ENCODE results near the gene P2RX6. TPM values are rescaled to one million over a fixed set of nuclear protein-coding genes. Genes with fewer than 3 reads are reported as not detected.

P2RX6 gene
- total and polyA plus RNA-seq, 2 experiments from 2014 or later: 1.6 to 2.2 TPM

DNA sequence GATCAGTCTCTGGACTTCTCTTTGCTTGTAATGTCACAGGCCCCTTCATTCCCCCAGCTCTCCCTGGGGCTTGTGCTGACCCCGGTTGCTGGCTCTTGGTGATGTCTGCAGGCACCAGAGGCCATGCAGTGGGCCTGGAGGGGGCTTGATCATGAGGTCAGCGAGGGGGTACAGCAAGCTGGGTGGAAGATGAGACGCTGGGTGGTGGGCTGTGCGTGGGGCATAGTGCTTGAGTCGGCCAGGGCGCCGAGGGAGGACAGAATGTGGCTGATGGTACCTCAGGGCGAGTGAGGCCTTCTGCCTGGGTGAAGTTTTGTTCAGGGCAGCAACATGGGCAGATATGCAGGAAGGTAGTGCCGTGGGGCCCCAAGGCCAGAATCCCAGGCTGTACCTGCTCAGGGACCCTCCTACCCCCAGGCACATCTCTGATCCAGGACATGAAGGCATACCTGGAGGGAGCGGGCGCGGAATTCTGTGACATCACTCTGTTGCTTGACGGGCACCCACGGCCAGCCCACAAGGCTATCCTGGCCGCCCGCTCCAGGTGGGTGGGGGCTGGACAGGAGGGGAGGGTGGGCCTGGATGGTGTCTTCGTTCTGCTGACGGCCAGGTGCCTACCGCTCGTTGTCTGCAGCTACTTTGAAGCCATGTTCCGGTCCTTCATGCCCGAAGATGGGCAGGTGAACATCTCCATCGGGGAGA is 19.5 kb upstream of the P2RX6 start:
- WGBS, 2 experiments (ENCODE audit: low coverage in 1 of 2, low lambda C conversion rate in 2 of 2, missing lambda C conversion rate in 2 of 2): 92 to 95% methylated on average over 18 to 23 of the region's 23 CpGs
- no peak overlapping the region for H3K4me3 ChIP-seq
- H3K9me2 ChIP-seq (ENCODE audit: insufficient read depth): no peaks in the 10 kb centered on the region
- no peak overlapping the region for H3K9ac ChIP-seq
- DNase-seq: no peak
- H3K4me1 ChIP-seq (ENCODE audit: insufficient read depth): peaks cover 5% of the 10 kb centered on the region; the same call in 1 of the 2 replicates
- no peak overlapping the region for H3K27ac ChIP-seq
- in situ Hi-C loops (cut with MboI): no loop called here
- no peaks in the 10 kb centered on the region for H4K20me1 ChIP-seq (ENCODE audit: insufficient read depth)
- peaks cover 5% of the 10 kb centered on the region; the same call in 1 of the 2 replicates for H3F3A ChIP-seq (ENCODE audit: insufficient read depth)
- H2AFZ ChIP-seq: no peak overlapping the region
- H3K4me2 ChIP-seq (ENCODE audit: unreplicated experiment): no peak overlapping the region
- H3K79me2 ChIP-seq (ENCODE audit: insufficient read depth): peaks cover 14% of the 10 kb centered on the region
- H3K27me3 ChIP-seq (replicated peaks; ENCODE audit: insufficient read depth): no peaks in the 10 kb centered on the region
- no peaks in the 10 kb centered on the region; the same call in 1 of the 2 replicates for H3K36me3 ChIP-seq (ENCODE audit: low read depth)
- no peak for TF ChIP-seq EZH2phosphoT487 (IDR thresholded peaks at IDR 0.05; ENCODE audit: insufficient read depth, low read depth)
- TF ChIP-seq EZH2 (IDR thresholded peaks at IDR 0.05; ENCODE audit: insufficient read depth, poor library complexity, severe bottlenecking): no peak
- no peaks in the 10 kb centered on the region for H3K9me3 ChIP-seq (ENCODE audit: low read depth)

DNA sequence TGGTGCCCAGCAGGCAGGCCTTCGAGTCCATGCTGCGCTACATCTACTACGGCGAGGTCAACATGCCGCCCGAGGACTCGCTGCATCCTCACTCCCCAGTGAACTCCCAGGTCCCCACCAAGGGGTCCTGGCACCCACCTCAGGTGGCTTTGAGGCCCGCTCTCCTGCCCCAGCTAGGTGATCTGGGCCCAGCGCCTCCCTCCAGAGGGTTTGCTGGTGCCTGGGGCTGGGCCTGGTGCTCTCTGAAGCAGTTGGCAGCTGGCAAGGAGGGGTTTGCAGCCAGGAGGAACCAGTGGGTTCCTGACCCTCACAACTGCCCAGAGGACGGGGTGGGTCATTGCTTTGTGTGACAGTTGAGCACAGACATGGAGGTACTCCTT is 18.9 kb upstream of the P2RX6 start:
- Histone ChIP-seq H3K4me3 (no peak overlapping the region), H3K9me3 (ENCODE audit: low read depth) (no peaks in the 10 kb centered on the region), H3K4me2 (ENCODE audit: unreplicated experiment) (no peak overlapping the region), H3K36me3 (ENCODE audit: low read depth) (no peaks in the 10 kb centered on the region), H3K9me2 (ENCODE audit: insufficient read depth) (no peaks in the 10 kb centered on the region), H3K9ac (no peak overlapping the region), H2AFZ (no peak overlapping the region), H3K27me3 (replicated peaks; ENCODE audit: insufficient read depth) (no peaks in the 10 kb centered on the region), H3F3A (ENCODE audit: insufficient read depth) (peaks cover 5% of the 10 kb centered on the region; the same call in 1 of the 2 replicates), H3K27ac (no peak overlapping the region), H3K4me1 (ENCODE audit: insufficient read depth) (peaks cover 10% of the 10 kb centered on the region; the same call in 1 of the 2 replicates), H3K79me2 (ENCODE audit: insufficient read depth) (peaks cover 20% of the 10 kb centered on the region), H4K20me1 (ENCODE audit: insufficient read depth) (no peaks in the 10 kb centered on the region)
- in situ Hi-C loops (cut with MboI): no loop called here
- TF ChIP-seq EZH2 (IDR thresholded peaks at IDR 0.05; ENCODE audit: insufficient read depth, poor library complexity, severe bottlenecking): no peak
- no peak for TF ChIP-seq EZH2phosphoT487 (IDR thresholded peaks at IDR 0.05; ENCODE audit: insufficient read depth, low read depth)
- WGBS, 2 experiments (ENCODE audit: low coverage in 1 of 2, low lambda C conversion rate in 2 of 2, missing lambda C conversion rate in 2 of 2): 93 to 96% methylated on average over 10 of the region's 10 CpGs
- DNase-seq: no peak

DNA sequence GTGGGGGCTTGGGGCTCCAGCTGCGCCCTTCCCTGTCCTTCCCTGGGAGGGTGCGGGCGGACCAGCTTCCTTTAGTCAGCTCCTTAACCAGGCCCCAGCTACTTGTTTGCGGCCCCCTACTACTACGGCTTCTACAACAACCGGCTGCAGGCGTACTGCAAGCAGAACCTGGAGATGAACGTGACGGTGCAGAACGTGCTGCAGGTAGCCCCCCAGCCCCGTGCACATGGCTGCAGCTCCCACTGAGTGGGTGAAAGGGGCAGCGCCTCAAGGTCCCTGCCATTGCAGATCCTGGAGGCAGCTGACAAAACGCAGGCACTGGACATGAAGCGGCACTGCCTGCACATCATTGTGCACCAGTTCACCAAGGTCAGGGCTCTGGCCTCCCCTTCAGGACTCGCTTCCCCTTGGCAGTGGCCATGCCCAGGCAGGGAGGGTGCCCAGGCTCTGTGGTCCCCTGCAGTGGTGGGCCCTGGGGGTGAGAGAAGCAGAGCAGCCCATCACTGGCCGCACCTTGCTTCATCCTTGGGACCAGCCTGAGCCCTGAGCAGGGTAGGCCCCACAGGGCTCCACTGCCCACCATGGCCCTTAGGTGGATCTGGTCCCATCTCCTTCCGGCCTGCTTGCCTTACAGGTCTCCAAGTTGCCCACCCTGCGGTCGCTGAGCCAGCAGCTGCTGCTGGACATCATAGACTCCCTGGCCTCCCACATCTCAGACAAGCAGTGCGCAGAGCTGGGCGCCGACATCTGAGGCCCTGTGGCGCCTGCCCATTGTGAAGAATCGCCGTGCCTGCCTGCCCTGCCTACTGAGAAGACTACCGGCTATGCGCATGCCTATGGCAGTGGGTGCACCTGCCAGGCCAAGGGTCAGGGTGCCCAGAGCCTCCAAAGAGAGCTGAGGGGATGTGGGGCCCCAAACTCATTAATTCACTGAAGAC is 18.1 kb upstream of the P2RX6 start:
- Histone ChIP-seq H3K9me3 (ENCODE audit: low read depth) (no peaks in the 10 kb centered on the region), H3K9ac (no peak overlapping the region), H3F3A (ENCODE audit: insufficient read depth) (peaks cover 5% of the 10 kb centered on the region; the same call in 1 of the 2 replicates), H3K4me2 (ENCODE audit: unreplicated experiment) (no peak overlapping the region), H4K20me1 (ENCODE audit: insufficient read depth) (no peaks in the 10 kb centered on the region), H3K79me2 (ENCODE audit: insufficient read depth) (peaks cover 24% of the 10 kb centered on the region), H3K4me3 (no peak overlapping the region), H3K27ac (no peak overlapping the region), H3K4me1 (ENCODE audit: insufficient read depth) (peaks cover 10% of the 10 kb centered on the region; the same call in 1 of the 2 replicates), H2AFZ (no peak overlapping the region), H3K9me2 (ENCODE audit: insufficient read depth) (no peaks in the 10 kb centered on the region), H3K27me3 (replicated peaks; ENCODE audit: insufficient read depth) (no peaks in the 10 kb centered on the region), H3K36me3 (ENCODE audit: low read depth) (no peaks in the 10 kb centered on the region)
- in situ Hi-C loops (cut with MboI): no loop called here
- TF ChIP-seq EZH2phosphoT487 (IDR thresholded peaks at IDR 0.05; ENCODE audit: insufficient read depth, low read depth) (no peak), EZH2 (IDR thresholded peaks at IDR 0.05; ENCODE audit: insufficient read depth, poor library complexity, severe bottlenecking) (no peak)
- no peak for DNase-seq
- whole genome bisulfite sequencing, 2 experiments (ENCODE audit: low coverage in 1 of 2, low lambda C conversion rate in 2 of 2, missing lambda C conversion rate in 2 of 2): 84 to 85% methylated on average over 27 of the region's 27 CpGs

DNA sequence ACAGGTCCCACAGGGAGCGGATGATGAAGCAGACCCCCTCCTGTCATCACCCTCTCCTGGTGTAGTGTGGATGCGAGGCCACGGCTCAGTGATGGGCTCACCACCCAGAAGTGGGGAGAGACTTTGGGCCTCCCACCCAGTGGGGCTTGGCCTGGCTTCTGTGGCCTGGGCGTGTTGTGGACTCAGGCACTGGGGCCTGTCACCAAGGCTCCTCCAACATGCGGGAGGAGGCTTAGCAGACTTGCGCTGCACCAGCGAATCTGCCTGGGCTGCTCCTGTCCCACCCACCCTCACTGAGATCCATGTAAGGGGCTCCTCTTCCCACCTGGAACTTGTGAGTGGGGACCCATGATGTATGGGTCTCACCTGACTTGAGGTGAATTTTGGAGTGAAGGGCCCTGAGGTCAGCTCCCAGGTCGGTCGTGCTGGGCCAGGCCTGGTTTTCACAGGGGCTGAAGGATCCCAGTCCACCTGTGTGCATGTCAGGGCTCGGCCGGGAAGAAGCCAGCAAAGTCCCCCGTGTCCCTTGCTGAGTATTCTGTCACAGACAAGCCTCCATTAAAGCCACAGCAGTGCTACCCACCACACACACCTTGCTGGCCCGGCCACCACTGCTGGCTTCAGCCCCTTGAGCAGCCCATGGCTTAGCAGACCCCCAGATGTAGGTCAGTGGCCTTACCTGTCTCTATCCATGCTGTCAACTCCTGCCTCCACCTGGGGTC is 17.3 kb upstream of the P2RX6 start:
- H2AFZ ChIP-seq: no peak overlapping the region
- H3F3A ChIP-seq (ENCODE audit: insufficient read depth): peaks cover 6% of the 10 kb centered on the region
- no peak overlapping the region for H3K4me3 ChIP-seq
- in situ Hi-C loops (cut with MboI): no loop called here
- no peaks in the 10 kb centered on the region for H3K9me3 ChIP-seq (ENCODE audit: low read depth)
- TF ChIP-seq EZH2phosphoT487 (IDR thresholded peaks at IDR 0.05; ENCODE audit: insufficient read depth, low read depth) (no peak), EZH2 (IDR thresholded peaks at IDR 0.05; ENCODE audit: insufficient read depth, poor library complexity, severe bottlenecking) (no peak)
- H3K79me2 ChIP-seq (ENCODE audit: insufficient read depth): peaks cover 24% of the 10 kb centered on the region
- no peaks in the 10 kb centered on the region for H3K36me3 ChIP-seq (ENCODE audit: low read depth)
- WGBS, 2 experiments (ENCODE audit: low coverage in 1 of 2, low lambda C conversion rate in 2 of 2, missing lambda C conversion rate in 2 of 2): 80 to 88% methylated on average over 13 of the region's 13 CpGs
- H3K4me1 ChIP-seq (ENCODE audit: insufficient read depth): peaks cover 10% of the 10 kb centered on the region; the same call in 1 of the 2 replicates
- no peaks in the 10 kb centered on the region for H3K27me3 ChIP-seq (replicated peaks; ENCODE audit: insufficient read depth)
- H4K20me1 ChIP-seq (ENCODE audit: insufficient read depth): no peaks in the 10 kb centered on the region
- DNase-seq: no peak
- H3K4me2 ChIP-seq (ENCODE audit: unreplicated experiment): no peak overlapping the region
- H3K9ac ChIP-seq: no peak overlapping the region
- no peaks in the 10 kb centered on the region for H3K9me2 ChIP-seq (ENCODE audit: insufficient read depth)
- no peak overlapping the region for H3K27ac ChIP-seq
